ENCODE results near the gene NGB. TPM values are rescaled to one million over a fixed set of nuclear protein-coding genes. Genes with fewer than 3 reads are reported as not detected.

Gene NGB
- total and polyA plus RNA-seq, 2 experiments from 2014 or later: 0.09 TPM; not detected in 1

GRCh38 chr14:77241955-77242354, 29.1 kb downstream of the NGB start:
- H3K36me3 ChIP-seq: no peaks in the 10 kb centered on the region
- H3K27me3 ChIP-seq: no peaks in the 10 kb centered on the region
- H3K4me3 ChIP-seq: no peak overlapping the region
- no peaks in the 10 kb centered on the region for H3K4me1 ChIP-seq (ENCODE audit: low read depth)
- no peak overlapping the region for H3K27ac ChIP-seq
- no peaks in the 10 kb centered on the region for H3K9me3 ChIP-seq (ENCODE audit: low read depth)
- peak; percentile 2 to 37 for DNase-seq (ENCODE audit: low read depth in 1 of 2, low spot score in 1 of 2)
- no peak for TF ChIP-seq CTCF (IDR thresholded peaks at IDR 0.05; ENCODE audit: low read depth, low read length)

GRCh38 chr14:77240336-77240915, 30.6 kb downstream of the NGB start:
- Histone ChIP-seq H3K9me3 (ENCODE audit: low read depth) (no peaks in the 10 kb centered on the region), H3K27me3 (no peaks in the 10 kb centered on the region), H3K4me3 (no peak overlapping the region), H3K27ac (no peak overlapping the region), H3K4me1 (ENCODE audit: low read depth) (no peaks in the 10 kb centered on the region), H3K36me3 (no peaks in the 10 kb centered on the region)
- no peak for DNase-seq (ENCODE audit: low read depth in 1 of 2, low spot score in 1 of 2)
- TF ChIP-seq CTCF (IDR thresholded peaks at IDR 0.05; ENCODE audit: low read depth, low read length): no peak

- Histone ChIP-seq H3K9me3 (ENCODE audit: low read depth) (no peaks in the 10 kb centered on the region), H3K27ac (no peak overlapping the region), H3K27me3 (no peaks in the 10 kb centered on the region), H3K4me1 (ENCODE audit: low read depth) (no peaks in the 10 kb centered on the region), H3K36me3 (no peaks in the 10 kb centered on the region), H3K4me3 (no peak overlapping the region)
- TF ChIP-seq CTCF (IDR thresholded peaks at IDR 0.05; ENCODE audit: low read depth, low read length): no peak
- no peak for DNase-seq (ENCODE audit: low read depth in 1 of 2, low spot score in 1 of 2)
Observed at GRCh38 chr14:77239412-77239811, 31.6 kb downstream of the NGB start.

GRCh38 chr14:77238996-77239395, 32.0 kb downstream of the NGB start:
- no peak for TF ChIP-seq CTCF (IDR thresholded peaks at IDR 0.05; ENCODE audit: low read depth, low read length)
- no peak overlapping the region for H3K27ac ChIP-seq
- no peaks in the 10 kb centered on the region for H3K36me3 ChIP-seq
- DNase-seq (ENCODE audit: low read depth in 1 of 2, low spot score in 1 of 2): no peak
- H3K27me3 ChIP-seq: no peaks in the 10 kb centered on the region
- H3K9me3 ChIP-seq (ENCODE audit: low read depth): no peaks in the 10 kb centered on the region
- no peaks in the 10 kb centered on the region for H3K4me1 ChIP-seq (ENCODE audit: low read depth)
- no peak overlapping the region for H3K4me3 ChIP-seq

GRCh38 chr14:77238356-77238755, 32.6 kb downstream of the NGB start:
- no peaks in the 10 kb centered on the region for H3K36me3 ChIP-seq
- H3K4me1 ChIP-seq (ENCODE audit: low read depth): no peaks in the 10 kb centered on the region
- no peak overlapping the region for H3K4me3 ChIP-seq
- DNase-seq (ENCODE audit: low read depth in 1 of 2, low spot score in 1 of 2): no peak
- H3K9me3 ChIP-seq (ENCODE audit: low read depth): no peaks in the 10 kb centered on the region
- H3K27me3 ChIP-seq: no peaks in the 10 kb centered on the region
- no peak overlapping the region for H3K27ac ChIP-seq
- no peak for TF ChIP-seq CTCF (IDR thresholded peaks at IDR 0.05; ENCODE audit: low read depth, low read length)
